ENCODE data around the gene PGPEP1.

The PGPEP1 gene

DNA sequence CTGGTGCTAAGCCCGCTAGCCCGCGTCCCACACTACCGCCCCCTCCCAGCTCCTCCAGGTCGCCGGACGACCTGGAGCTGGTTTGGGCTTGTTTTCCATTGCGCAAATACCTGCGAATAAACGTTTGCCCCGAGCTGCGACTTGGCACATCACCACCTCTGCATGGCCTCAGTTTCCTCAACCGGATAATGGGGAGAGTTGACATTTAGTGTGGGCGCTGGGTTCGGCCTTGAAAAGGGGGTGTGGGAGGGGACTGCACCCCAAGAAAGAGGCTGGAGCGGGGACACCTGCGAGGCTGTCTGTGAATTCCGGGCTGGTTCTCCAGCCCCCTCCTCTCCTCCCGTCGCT lies 48.0 kb upstream of the PGPEP1 start:
- H3K9me3 ChIP-seq (ENCODE audit: insufficient read depth, low read length): no peaks in the 10 kb centered on the region
- no peak overlapping the region for H2AFZ ChIP-seq (ENCODE audit: low read depth, low read length)
- peak overlapping the region; percentile 91 for H3K9ac ChIP-seq (ENCODE audit: low read length)
- no peaks in the 10 kb centered on the region for H4K20me1 ChIP-seq (ENCODE audit: insufficient read depth, low read length)
- H3K4me1 ChIP-seq (ENCODE audit: low read length): peaks cover 32% of the 10 kb centered on the region
- H3K27me3 ChIP-seq (ENCODE audit: low read depth, low read length): no peaks in the 10 kb centered on the region
- H3K36me3 ChIP-seq (replicated peaks; ENCODE audit: low read depth, low read length): no peaks in the 10 kb centered on the region
- peak overlapping the region; percentile 80 for H3K4me3 ChIP-seq (ENCODE audit: low read length)
- no peaks in the 10 kb centered on the region for H3K79me2 ChIP-seq (ENCODE audit: low read length)
- TF ChIP-seq EZH2phosphoT487 (IDR thresholded peaks at IDR 0.05; ENCODE audit: low read depth) (no peak), CTCF (IDR thresholded peaks at IDR 0.05; ENCODE audit: low read depth, low read length) (no peak)
- peak overlapping the region; percentile 86 for H3K27ac ChIP-seq (ENCODE audit: low read length)
- peak overlapping the region; percentile 83 for H3K4me2 ChIP-seq (ENCODE audit: low read length)

- H3K27me3 ChIP-seq (ENCODE audit: low read depth, low read length): no peaks in the 10 kb centered on the region
- peaks cover 32% of the 10 kb centered on the region for H3K4me1 ChIP-seq (ENCODE audit: low read length)
- H3K36me3 ChIP-seq (replicated peaks; ENCODE audit: low read depth, low read length): no peaks in the 10 kb centered on the region
- 0 out of 2 replicates have a peak overlapping the region, but pooled peaks have one; percentile 4 for H2AFZ ChIP-seq (ENCODE audit: low read depth, low read length)
- peak overlapping the region; percentile 80 for H3K4me3 ChIP-seq (ENCODE audit: low read length)
- H3K79me2 ChIP-seq (ENCODE audit: low read length): no peaks in the 10 kb centered on the region
- peak overlapping the region; percentile 91 for H3K9ac ChIP-seq (ENCODE audit: low read length)
- no peaks in the 10 kb centered on the region for H4K20me1 ChIP-seq (ENCODE audit: insufficient read depth, low read length)
- H3K4me2 ChIP-seq (ENCODE audit: low read length): peak overlapping the region; percentile 83
- H3K27ac ChIP-seq (ENCODE audit: low read length): peak overlapping the region; percentile 86
- TF ChIP-seq CTCF (IDR thresholded peaks at IDR 0.05; ENCODE audit: low read depth, low read length) (no peak), EZH2phosphoT487 (IDR thresholded peaks at IDR 0.05; ENCODE audit: low read depth) (no peak)
- H3K9me3 ChIP-seq (ENCODE audit: insufficient read depth, low read length): no peaks in the 10 kb centered on the region
Measured at GRCh38 chr19:18292810-18293641, 47.4 kb upstream of the PGPEP1 start.

- Histone ChIP-seq H3K4me2 (ENCODE audit: low read length) (peak overlapping the region; percentile 83), H3K4me1 (ENCODE audit: low read length) (peaks cover 32% of the 10 kb centered on the region), H3K4me3 (ENCODE audit: low read length) (peak overlapping the region; percentile 80), H3K79me2 (ENCODE audit: low read length) (no peaks in the 10 kb centered on the region), H4K20me1 (ENCODE audit: insufficient read depth, low read length) (no peaks in the 10 kb centered on the region), H3K9me3 (ENCODE audit: insufficient read depth, low read length) (no peaks in the 10 kb centered on the region), H3K9ac (ENCODE audit: low read length) (peak overlapping the region; percentile 91; the same call in 1 of the 2 replicates), H2AFZ (ENCODE audit: low read depth, low read length) (no peak overlapping the region), H3K36me3 (replicated peaks; ENCODE audit: low read depth, low read length) (no peaks in the 10 kb centered on the region), H3K27me3 (ENCODE audit: low read depth, low read length) (no peaks in the 10 kb centered on the region), H3K27ac (ENCODE audit: low read length) (no peak overlapping the region)
- TF ChIP-seq CTCF (IDR thresholded peaks at IDR 0.05; ENCODE audit: low read depth, low read length): no peak
Measured at GRCh38 chr19:18293642-18294466, 46.5 kb upstream of the PGPEP1 start.

GRCh38 chr19:18294467-18294864 lies 45.9 kb upstream of the PGPEP1 start:
- no peak overlapping the region for H2AFZ ChIP-seq (ENCODE audit: low read depth, low read length)
- TF ChIP-seq EZH2phosphoT487 (IDR thresholded peaks at IDR 0.05; ENCODE audit: low read depth): no peak
- TF ChIP-seq CTCF (IDR thresholded peaks at IDR 0.05; ENCODE audit: low read depth, low read length): no peak
- H3K9me3 ChIP-seq (ENCODE audit: insufficient read depth, low read length): no peaks in the 10 kb centered on the region
- H3K27me3 ChIP-seq (ENCODE audit: low read depth, low read length): no peaks in the 10 kb centered on the region
- no peak overlapping the region for H3K4me2 ChIP-seq (ENCODE audit: low read length)
- H3K4me3 ChIP-seq (ENCODE audit: low read length): no peak overlapping the region
- no peaks in the 10 kb centered on the region for H3K79me2 ChIP-seq (ENCODE audit: low read length)
- H4K20me1 ChIP-seq (ENCODE audit: insufficient read depth, low read length): no peaks in the 10 kb centered on the region
- no peak overlapping the region for H3K9ac ChIP-seq (ENCODE audit: low read length)
- no peak overlapping the region for H3K27ac ChIP-seq (ENCODE audit: low read length)
- H3K36me3 ChIP-seq (replicated peaks; ENCODE audit: low read depth, low read length): no peaks in the 10 kb centered on the region
- H3K4me1 ChIP-seq (ENCODE audit: low read length): peaks cover 27% of the 10 kb centered on the region
